Measurements from ENCODE around the gene COG6.

- TF ChIP-seq CTCF (conservative IDR thresholded peaks at IDR 0.05; ENCODE audit: low read length) (no peak), EZH2phosphoT487 (IDR thresholded peaks at IDR 0.05; ENCODE audit: borderline replicate concordance) (no peak)
Observed at GRCh38 chr13:39682310-39682709, 26.8 kb downstream of the COG6 start.

All from Loucy (cell line).